ENCODE measurements around the gene PRDX2.

- TF ChIP-seq, protein P1, sequence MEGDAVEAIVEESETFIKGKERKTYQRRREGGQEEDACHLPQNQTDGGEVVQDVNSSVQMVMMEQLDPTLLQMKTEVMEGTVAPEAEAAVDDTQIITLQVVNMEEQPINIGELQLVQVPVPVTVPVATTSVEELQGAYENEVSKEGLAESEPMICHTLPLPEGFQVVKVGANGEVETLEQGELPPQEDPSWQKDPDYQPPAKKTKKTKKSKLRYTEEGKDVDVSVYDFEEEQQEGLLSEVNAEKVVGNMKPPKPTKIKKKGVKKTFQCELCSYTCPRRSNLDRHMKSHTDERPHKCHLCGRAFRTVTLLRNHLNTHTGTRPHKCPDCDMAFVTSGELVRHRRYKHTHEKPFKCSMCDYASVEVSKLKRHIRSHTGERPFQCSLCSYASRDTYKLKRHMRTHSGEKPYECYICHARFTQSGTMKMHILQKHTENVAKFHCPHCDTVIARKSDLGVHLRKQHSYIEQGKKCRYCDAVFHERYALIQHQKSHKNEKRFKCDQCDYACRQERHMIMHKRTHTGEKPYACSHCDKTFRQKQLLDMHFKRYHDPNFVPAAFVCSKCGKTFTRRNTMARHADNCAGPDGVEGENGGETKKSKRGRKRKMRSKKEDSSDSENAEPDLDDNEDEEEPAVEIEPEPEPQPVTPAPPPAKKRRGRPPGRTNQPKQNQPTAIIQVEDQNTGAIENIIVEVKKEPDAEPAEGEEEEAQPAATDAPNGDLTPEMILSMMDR (IDR thresholded peaks at IDR 0.05; ENCODE audit: low read depth, low read length, poor library complexity, severe bottlenecking), result no peak
- TF ChIP-seq EZH2phosphoT487 (IDR thresholded peaks at IDR 0.05; ENCODE audit: borderline replicate concordance, low read length), result no peak
These were observed 13.5 kb upstream of the PRDX2 start for GRCh38 chr19:12815088-12815487.

Data from DOHH2 (cell line).